ENCODE results near the gene TIGD2.

DNA sequence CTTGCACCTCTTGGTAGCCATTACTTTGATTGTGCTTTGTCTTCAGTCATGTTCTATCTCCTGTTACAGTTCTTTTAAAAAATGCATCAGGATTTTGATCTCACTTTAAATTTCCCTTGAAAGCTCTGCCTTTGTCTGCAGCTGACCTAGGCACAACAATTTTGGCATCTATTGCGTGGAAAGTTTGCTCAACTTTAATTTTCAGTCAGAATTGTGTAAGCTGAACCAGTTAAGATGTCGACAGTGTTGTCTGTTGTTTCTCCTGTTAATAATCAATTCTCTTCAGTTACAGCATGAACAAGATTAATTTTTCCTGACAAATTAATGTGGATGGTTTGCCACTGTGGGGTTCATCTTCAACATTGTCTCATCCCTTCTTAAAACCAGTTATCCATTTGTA lies 34.9 kb downstream of the TIGD2 start:
- TF ChIP-seq, protein P1, sequence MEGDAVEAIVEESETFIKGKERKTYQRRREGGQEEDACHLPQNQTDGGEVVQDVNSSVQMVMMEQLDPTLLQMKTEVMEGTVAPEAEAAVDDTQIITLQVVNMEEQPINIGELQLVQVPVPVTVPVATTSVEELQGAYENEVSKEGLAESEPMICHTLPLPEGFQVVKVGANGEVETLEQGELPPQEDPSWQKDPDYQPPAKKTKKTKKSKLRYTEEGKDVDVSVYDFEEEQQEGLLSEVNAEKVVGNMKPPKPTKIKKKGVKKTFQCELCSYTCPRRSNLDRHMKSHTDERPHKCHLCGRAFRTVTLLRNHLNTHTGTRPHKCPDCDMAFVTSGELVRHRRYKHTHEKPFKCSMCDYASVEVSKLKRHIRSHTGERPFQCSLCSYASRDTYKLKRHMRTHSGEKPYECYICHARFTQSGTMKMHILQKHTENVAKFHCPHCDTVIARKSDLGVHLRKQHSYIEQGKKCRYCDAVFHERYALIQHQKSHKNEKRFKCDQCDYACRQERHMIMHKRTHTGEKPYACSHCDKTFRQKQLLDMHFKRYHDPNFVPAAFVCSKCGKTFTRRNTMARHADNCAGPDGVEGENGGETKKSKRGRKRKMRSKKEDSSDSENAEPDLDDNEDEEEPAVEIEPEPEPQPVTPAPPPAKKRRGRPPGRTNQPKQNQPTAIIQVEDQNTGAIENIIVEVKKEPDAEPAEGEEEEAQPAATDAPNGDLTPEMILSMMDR (IDR thresholded peaks at IDR 0.05; ENCODE audit: poor library complexity, severe bottlenecking) = no peak
- TF ChIP-seq, protein P2, sequence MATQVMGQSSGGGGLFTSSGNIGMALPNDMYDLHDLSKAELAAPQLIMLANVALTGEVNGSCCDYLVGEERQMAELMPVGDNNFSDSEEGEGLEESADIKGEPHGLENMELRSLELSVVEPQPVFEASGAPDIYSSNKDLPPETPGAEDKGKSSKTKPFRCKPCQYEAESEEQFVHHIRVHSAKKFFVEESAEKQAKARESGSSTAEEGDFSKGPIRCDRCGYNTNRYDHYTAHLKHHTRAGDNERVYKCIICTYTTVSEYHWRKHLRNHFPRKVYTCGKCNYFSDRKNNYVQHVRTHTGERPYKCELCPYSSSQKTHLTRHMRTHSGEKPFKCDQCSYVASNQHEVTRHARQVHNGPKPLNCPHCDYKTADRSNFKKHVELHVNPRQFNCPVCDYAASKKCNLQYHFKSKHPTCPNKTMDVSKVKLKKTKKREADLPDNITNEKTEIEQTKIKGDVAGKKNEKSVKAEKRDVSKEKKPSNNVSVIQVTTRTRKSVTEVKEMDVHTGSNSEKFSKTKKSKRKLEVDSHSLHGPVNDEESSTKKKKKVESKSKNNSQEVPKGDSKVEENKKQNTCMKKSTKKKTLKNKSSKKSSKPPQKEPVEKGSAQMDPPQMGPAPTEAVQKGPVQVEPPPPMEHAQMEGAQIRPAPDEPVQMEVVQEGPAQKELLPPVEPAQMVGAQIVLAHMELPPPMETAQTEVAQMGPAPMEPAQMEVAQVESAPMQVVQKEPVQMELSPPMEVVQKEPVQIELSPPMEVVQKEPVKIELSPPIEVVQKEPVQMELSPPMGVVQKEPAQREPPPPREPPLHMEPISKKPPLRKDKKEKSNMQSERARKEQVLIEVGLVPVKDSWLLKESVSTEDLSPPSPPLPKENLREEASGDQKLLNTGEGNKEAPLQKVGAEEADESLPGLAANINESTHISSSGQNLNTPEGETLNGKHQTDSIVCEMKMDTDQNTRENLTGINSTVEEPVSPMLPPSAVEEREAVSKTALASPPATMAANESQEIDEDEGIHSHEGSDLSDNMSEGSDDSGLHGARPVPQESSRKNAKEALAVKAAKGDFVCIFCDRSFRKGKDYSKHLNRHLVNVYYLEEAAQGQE (IDR thresholded peaks at IDR 0.05; ENCODE audit: borderline replicate concordance) = no peak
- TF ChIP-seq TAF1 (IDR thresholded peaks at IDR 0.05; ENCODE audit: low read depth) = no peak
